Activated T-helper 9 cell treated with anti-CD3 and anti-CD28 coated beads, Interleukin-2, amount 50 U/mL, for 16 hours (primary cell): ENCODE data around the gene SLITRK2.

Source experiments
- DNase-seq: peaks from one replicate; pipeline ENCODE4 v3.0.0-alpha.2; 2020; ENCODE audit warnings: low read depth

Gene SLITRK2

DNA sequence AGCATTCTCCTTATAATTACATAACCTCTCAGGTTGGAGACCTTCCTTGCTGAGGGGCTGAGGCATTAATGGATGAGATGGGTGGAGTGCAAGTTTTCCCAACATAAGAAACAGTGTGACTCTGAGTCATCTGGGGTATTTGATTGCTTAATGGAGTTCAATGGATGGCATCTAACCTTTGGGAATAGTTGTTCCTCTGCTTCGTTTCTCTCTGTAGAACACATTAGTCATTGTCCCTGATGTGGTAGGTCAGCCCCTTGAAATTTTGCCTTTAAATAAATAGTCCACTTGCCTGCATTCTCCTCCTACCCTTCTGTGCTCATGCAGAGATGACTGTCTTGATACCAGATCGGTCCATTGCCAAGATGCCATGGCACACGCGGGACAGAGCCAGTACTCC lies 38.6 kb downstream of the SLITRK2 start:
- DNase-seq, result no peak

DNA sequence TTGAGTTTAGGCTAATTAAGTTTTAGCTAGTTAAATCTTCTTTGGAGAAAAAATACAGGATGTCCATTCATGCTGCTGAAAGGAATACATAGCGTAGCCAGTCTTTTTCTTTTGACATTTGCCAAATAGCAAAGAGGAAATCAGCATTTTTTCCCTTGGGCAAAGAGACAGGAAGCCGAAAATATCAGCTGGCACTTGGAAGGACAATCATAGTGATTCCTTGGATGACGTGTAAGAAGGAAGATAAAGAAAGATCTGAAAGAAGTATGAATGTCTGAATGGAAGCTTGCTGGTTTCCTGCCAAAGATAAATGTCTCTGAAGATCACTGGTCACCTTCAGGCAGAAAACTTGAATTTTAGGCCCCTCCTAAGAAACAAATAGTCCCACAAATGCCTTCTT lies 44.2 kb downstream of the SLITRK2 start:
- no peak for DNase-seq

DNA sequence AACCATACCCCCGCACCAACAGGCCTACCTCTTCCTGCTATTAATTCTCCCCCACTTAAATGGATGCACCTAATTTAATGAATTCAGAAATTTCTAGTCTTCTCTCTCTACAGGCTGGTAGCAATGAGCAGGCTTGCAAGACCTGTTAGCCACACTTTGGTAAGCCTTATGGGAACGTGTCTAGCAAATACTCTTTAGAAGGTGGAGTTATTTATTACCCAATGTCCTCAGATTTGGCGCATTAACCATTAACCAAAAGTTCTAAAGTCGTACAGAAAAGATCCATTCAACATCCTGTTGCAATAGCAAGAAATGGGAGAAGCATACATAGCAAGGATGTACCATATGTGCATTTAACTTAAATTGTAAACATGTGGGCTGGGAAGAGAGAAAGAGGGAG lies 47.5 kb downstream of the SLITRK2 start:
- DNase-seq, result no peak
